Skeletal muscle satellite cell (primary cell): Measurements from ENCODE around the gene TUBB3.

Source experiments
- H3K27me3 ChIP-seq: 2 replicates; pipeline ENCODE4 v1.7.0; 2013; ENCODE audit warnings: low read length; ENCODE audit not compliant: control insufficient read depth, insufficient read depth
- H3K36me3 ChIP-seq: 2 replicates; pipeline ENCODE4 v1.7.0; 2013; ENCODE audit warnings: mild to moderate bottlenecking, control low read depth, low read length; ENCODE audit not compliant: insufficient read depth
- H3K4me1 ChIP-seq: 2 replicates; pipeline ENCODE4 v1.7.0; 2013; ENCODE audit warnings: low read length; ENCODE audit not compliant: control insufficient read depth, insufficient read depth
- H3K4me2 ChIP-seq: 2 replicates; pipeline ENCODE4 v1.7.0; 2013; ENCODE audit warnings: mild to moderate bottlenecking, low read length
- H3K4me3 ChIP-seq: 2 replicates; pipeline ENCODE4 v1.7.0; 2013; ENCODE audit warnings: low read length
- H3K9ac ChIP-seq: 2 replicates; pipeline ENCODE4 v1.7.0; 2013; ENCODE audit warnings: mild to moderate bottlenecking, low read depth, low read length, moderate library complexity
- H3K9me3 ChIP-seq: replicated peaks from 2 replicates; pipeline ENCODE4 v1.7.0; 2013; ENCODE audit warnings: mild to moderate bottlenecking, control low read depth, low read length

TUBB3 gene

GRCh38 chr16:89892055-89892630 is 31.0 kb upstream of the TUBB3 start:
- Histone ChIP-seq H3K4me2 (no peak overlapping the region), H3K36me3 (peaks cover 81% of the 10 kb centered on the region), H3K4me3 (no peak overlapping the region), H3K9me3 (no peaks in the 10 kb centered on the region), H3K27me3 (no peaks in the 10 kb centered on the region), H3K4me1 (no peaks in the 10 kb centered on the region), H3K9ac (no peak overlapping the region)

- Histone ChIP-seq H3K4me3 (no peak overlapping the region), H3K4me1 (no peaks in the 10 kb centered on the region), H3K36me3 (peaks cover 81% of the 10 kb centered on the region), H3K27me3 (no peaks in the 10 kb centered on the region), H3K9me3 (no peaks in the 10 kb centered on the region), H3K4me2 (no peak overlapping the region), H3K9ac (no peak overlapping the region)
These were observed 30.5 kb upstream of the TUBB3 start for GRCh38 chr16:89892635-89893034.

- Histone ChIP-seq H3K9ac (no peak overlapping the region), H3K27me3 (no peaks in the 10 kb centered on the region), H3K4me2 (no peak overlapping the region), H3K9me3 (no peaks in the 10 kb centered on the region), H3K36me3 (peaks cover 81% of the 10 kb centered on the region), H3K4me1 (no peaks in the 10 kb centered on the region), H3K4me3 (no peak overlapping the region)
These were observed 29.2 kb upstream of the TUBB3 start for GRCh38 chr16:89893642-89894548.

- H3K4me3 ChIP-seq: no peak overlapping the region
- no peaks in the 10 kb centered on the region for H3K4me1 ChIP-seq
- peaks cover 84% of the 10 kb centered on the region for H3K36me3 ChIP-seq
- no peak overlapping the region for H3K9ac ChIP-seq
- H3K27me3 ChIP-seq: no peaks in the 10 kb centered on the region
- H3K9me3 ChIP-seq: no peaks in the 10 kb centered on the region
- no peak overlapping the region for H3K4me2 ChIP-seq
These were observed 27.5 kb upstream of the TUBB3 start for GRCh38 chr16:89895482-89896250.

- Histone ChIP-seq H3K4me1 (no peaks in the 10 kb centered on the region), H3K9me3 (no peaks in the 10 kb centered on the region), H3K9ac (no peak overlapping the region), H3K27me3 (no peaks in the 10 kb centered on the region), H3K4me2 (no peak overlapping the region), H3K36me3 (peaks cover 74% of the 10 kb centered on the region), H3K4me3 (no peak overlapping the region)
These were observed 25.9 kb upstream of the TUBB3 start for GRCh38 chr16:89897204-89897603.

GRCh38 chr16:89898201-89898967 is 24.8 kb upstream of the TUBB3 start:
- Histone ChIP-seq H3K27me3 (no peaks in the 10 kb centered on the region), H3K36me3 (peaks cover 68% of the 10 kb centered on the region), H3K4me1 (no peaks in the 10 kb centered on the region), H3K4me2 (no peak overlapping the region), H3K4me3 (no peak overlapping the region), H3K9ac (no peak overlapping the region), H3K9me3 (no peaks in the 10 kb centered on the region)

- H3K4me3 ChIP-seq: no peak overlapping the region
- no peak overlapping the region for H3K4me2 ChIP-seq
- H3K9ac ChIP-seq: no peak overlapping the region
- no peaks in the 10 kb centered on the region for H3K27me3 ChIP-seq
- H3K4me1 ChIP-seq: no peaks in the 10 kb centered on the region
- H3K36me3 ChIP-seq: peaks cover 66% of the 10 kb centered on the region
- no peaks in the 10 kb centered on the region for H3K9me3 ChIP-seq
These were observed 23.2 kb upstream of the TUBB3 start for GRCh38 chr16:89899879-89900481.

GRCh38 chr16:89900885-89901284 is 22.3 kb upstream of the TUBB3 start:
- Histone ChIP-seq H3K36me3 (peaks cover 67% of the 10 kb centered on the region), H3K4me2 (no peak overlapping the region), H3K27me3 (no peaks in the 10 kb centered on the region), H3K4me3 (no peak overlapping the region), H3K9ac (no peak overlapping the region), H3K4me1 (no peaks in the 10 kb centered on the region), H3K9me3 (no peaks in the 10 kb centered on the region)

GRCh38 chr16:89902980-89903379 is 20.2 kb upstream of the TUBB3 start:
- Histone ChIP-seq H3K4me1 (no peaks in the 10 kb centered on the region), H3K9ac (no peak overlapping the region), H3K27me3 (no peaks in the 10 kb centered on the region), H3K4me2 (no peak overlapping the region), H3K4me3 (no peak overlapping the region), H3K36me3 (peaks cover 63% of the 10 kb centered on the region), H3K9me3 (no peaks in the 10 kb centered on the region)

- Histone ChIP-seq H3K4me1 (no peaks in the 10 kb centered on the region), H3K9me3 (no peaks in the 10 kb centered on the region), H3K9ac (no peak overlapping the region), H3K36me3 (peaks cover 59% of the 10 kb centered on the region), H3K27me3 (no peaks in the 10 kb centered on the region), H3K4me2 (no peak overlapping the region), H3K4me3 (no peak overlapping the region)
These were observed 19.1 kb upstream of the TUBB3 start for GRCh38 chr16:89903908-89904515.
